Smooth muscle cell of bladder (primary cell): ENCODE data around the gene BCL2L15. TPM values are rescaled to one million over a fixed set of nuclear protein-coding genes. Genes with fewer than 3 reads are reported as not detected.

Experiments
- total RNA-seq: library from RNA; depleted of rRNA; stranded (reverse); fragments of >200 nt; gene quantifications from 2 replicates; pipeline ENCODE4 v1.2.3, GENCODE V29; 2014

Gene BCL2L15
- 0.09 and 0.14 TPM in 2 replicates for total RNA-seq

GRCh38 chr1:113887402-113888175 lies at the start of gene BCL2L15:
TSS of gene BCL2L15 (minus strand) at chr1:113887581. CDS start at chr1:113887375, 206 bp downstream.

GRCh38 chr1:113928941-113929749 lies 41.8 kb upstream of the BCL2L15 start, which contains the start of gene HIPK1:
TSS of gene HIPK1 (plus strand) at chr1:113929324.

GRCh38 chr1:113904674-113905434 lies 17.5 kb upstream of the BCL2L15 start, which contains the start of the genes AP4B1 and DCLRE1B:
TSS of gene AP4B1 (minus strand) at chr1:113904799. CDS start at chr1:113904717, 82 bp downstream.
TSS of gene DCLRE1B (plus strand) at chr1:113905326. CDS start at chr1:113905587, 261 bp downstream.

GRCh38 chr1:113871597-113872113 lies 15.7 kb downstream of the BCL2L15 start, which contains the start of gene PTPN22:
TSS of gene PTPN22 (minus strand) at chr1:113871712.

Other genes starting within 250 kb of the BCL2L15 start
- gene PHTF1, start 128.1 kb downstream of the BCL2L15 start, total RNA-seq, result 29.3 and 32.9 TPM in 2 replicates
- gene RSBN1, start 75.1 kb downstream of the BCL2L15 start, total RNA-seq, result 7.9 and 9.0 TPM in 2 replicates
- 0.28 and 0.55 TPM in 2 replicates for gene PTPN22, start 15.9 kb downstream of the BCL2L15 start, total RNA-seq
- 11.7 and 12.4 TPM in 2 replicates for gene AP4B1, start 17.2 kb upstream of the BCL2L15 start, total RNA-seq
- 0.55 and 0.57 TPM in 2 replicates for gene DCLRE1B, start 17.7 kb upstream of the BCL2L15 start, total RNA-seq
- gene HIPK1, start 41.7 kb upstream of the BCL2L15 start, total RNA-seq, result 16.2 and 17.7 TPM in 2 replicates
- gene OLFML3, start 91.9 kb upstream of the BCL2L15 start, total RNA-seq, result 140 and 191 TPM in 2 replicates